ENCODE data around the gene IZUMO4.

The IZUMO4 gene, protein sequence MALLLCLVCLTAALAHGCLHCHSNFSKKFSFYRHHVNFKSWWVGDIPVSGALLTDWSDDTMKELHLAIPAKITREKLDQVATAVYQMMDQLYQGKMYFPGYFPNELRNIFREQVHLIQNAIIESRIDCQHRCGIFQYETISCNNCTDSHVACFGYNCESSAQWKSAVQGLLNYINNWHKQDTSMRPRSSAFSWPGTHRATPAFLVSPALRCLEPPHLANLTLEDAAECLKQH

DNA sequence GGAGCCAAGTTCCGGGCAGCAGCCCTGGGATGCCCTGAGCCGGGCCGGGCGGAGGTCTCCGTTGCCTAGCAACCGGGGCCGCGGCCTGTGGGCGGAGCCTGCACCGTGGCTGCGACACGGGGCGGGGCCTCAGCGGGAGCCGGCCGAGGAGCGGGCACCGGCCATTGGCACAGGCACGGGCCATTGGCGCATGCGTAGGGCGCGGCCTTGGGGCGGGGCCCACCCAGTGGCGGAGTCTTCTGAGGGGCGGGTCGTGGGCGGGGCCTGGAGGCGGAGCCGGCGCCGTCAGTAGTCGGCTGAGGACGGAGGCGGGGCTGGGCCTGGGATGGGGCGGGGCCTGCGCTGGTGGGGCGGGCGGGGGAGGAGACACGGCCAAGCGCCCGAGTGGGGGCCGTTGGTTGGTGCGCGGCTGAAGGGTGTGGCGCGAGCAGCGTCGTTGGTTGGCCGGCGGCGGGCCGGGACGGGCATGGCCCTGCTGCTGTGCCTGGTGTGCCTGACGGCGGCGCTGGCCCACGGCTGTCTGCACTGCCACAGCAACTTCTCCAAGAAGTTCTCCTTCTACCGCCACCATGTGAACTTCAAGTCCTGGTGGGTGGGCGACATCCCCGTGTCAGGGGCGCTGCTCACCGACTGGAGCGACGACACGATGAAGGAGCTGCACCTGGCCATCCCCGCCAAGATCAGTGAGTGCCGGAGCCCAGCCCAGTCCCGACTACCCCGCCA is at the start of gene IZUMO4:
TSS of gene IZUMO4 (plus strand) at position 436 of the 723 bp plus-strand sequence. CDS start at position 467, 31 bp downstream.
- TF ChIP-seq, protein P1, sequence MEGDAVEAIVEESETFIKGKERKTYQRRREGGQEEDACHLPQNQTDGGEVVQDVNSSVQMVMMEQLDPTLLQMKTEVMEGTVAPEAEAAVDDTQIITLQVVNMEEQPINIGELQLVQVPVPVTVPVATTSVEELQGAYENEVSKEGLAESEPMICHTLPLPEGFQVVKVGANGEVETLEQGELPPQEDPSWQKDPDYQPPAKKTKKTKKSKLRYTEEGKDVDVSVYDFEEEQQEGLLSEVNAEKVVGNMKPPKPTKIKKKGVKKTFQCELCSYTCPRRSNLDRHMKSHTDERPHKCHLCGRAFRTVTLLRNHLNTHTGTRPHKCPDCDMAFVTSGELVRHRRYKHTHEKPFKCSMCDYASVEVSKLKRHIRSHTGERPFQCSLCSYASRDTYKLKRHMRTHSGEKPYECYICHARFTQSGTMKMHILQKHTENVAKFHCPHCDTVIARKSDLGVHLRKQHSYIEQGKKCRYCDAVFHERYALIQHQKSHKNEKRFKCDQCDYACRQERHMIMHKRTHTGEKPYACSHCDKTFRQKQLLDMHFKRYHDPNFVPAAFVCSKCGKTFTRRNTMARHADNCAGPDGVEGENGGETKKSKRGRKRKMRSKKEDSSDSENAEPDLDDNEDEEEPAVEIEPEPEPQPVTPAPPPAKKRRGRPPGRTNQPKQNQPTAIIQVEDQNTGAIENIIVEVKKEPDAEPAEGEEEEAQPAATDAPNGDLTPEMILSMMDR (IDR thresholded peaks at IDR 0.05; ENCODE audit: insufficient read depth, low read length, poor library complexity, severe bottlenecking) = peak; percentile 46
- Histone ChIP-seq H3K4me3 (replicated peaks; ENCODE audit: low read depth, low read length) (peak within 1 kb of the TSS; percentile 87), H3K27me3 (replicated peaks; ENCODE audit: control insufficient read depth, insufficient read depth, low read length) (no peaks in the 10 kb centered on the region), H3K36me3 (ENCODE audit: control insufficient read depth, insufficient read depth, low read length) (peaks cover 11% of the 10 kb centered on the region)
- peak; percentile 96 for DNase-seq (ENCODE audit: extremely low read depth, insufficient read length)

DNA sequence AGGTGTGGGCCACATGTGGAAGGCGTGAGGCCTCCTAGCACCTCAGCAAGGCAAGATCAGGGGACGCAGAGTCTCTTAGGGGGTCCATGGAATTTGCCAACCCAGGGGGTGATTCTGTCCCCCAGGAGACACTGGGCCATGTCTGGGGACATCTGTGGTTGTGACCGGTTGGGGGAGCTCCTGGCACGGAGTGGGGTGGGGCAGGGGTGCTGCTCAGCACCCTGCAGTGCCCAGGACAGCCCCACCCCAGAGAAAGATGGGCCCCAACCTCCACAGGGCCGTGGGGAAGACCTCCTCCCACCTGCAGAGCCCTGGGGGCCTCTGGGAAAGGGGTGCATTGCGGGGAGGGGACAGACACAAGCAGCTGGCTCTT is 49.7 kb upstream of the IZUMO4 start:
- DNase-seq (ENCODE audit: extremely low read depth, insufficient read length) = peak; percentile 20
- peaks cover 49% of the 10 kb centered on the region for H3K36me3 ChIP-seq (ENCODE audit: control insufficient read depth, insufficient read depth, low read length)
- no peaks in the 10 kb centered on the region for H3K27me3 ChIP-seq (replicated peaks; ENCODE audit: control insufficient read depth, insufficient read depth, low read length)
- peak overlapping the region; percentile 98 for H3K4me3 ChIP-seq (replicated peaks; ENCODE audit: low read depth, low read length)
- TF ChIP-seq, protein P1 (IDR thresholded peaks at IDR 0.05; ENCODE audit: insufficient read depth, low read length, poor library complexity, severe bottlenecking) = peak; percentile 42

DNA sequence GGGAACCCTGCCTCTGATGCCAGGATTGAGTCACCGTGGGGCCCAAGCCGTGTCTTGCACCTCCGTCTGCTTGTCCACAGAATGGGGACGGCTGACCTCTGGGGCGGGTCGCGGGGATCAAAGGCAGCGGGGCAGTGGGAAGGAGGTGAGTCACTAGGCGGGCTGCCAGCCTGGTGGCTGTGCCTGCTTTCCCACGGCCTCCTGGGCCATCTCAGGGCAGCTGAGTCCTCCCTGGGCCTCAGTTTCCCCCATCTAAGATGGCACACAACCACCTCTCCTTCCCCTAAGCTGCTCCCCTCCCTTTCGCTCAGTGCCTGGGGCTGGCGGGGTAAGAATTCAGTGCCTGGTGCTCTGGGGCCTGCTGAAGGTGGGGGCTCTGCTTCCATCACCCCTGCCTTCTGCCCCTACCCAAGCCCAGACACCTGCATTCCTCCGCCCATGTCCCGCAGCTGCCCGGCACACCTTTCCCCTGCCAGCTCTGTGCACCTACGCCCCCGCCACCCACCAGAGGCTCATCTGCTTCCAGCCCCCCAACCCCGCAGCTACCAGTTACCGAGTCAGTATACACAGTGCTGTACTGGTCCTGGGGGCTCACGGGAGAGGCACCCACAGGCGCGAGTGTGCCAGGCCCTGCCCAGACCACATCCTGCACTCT is 49.1 kb upstream of the IZUMO4 start:
- Histone ChIP-seq H3K4me3 (replicated peaks; ENCODE audit: low read depth, low read length) (peak overlapping the region; percentile 98), H3K36me3 (ENCODE audit: control insufficient read depth, insufficient read depth, low read length) (peaks cover 46% of the 10 kb centered on the region), H3K27me3 (replicated peaks; ENCODE audit: control insufficient read depth, insufficient read depth, low read length) (no peaks in the 10 kb centered on the region)
- peak; percentile 22 for DNase-seq (ENCODE audit: extremely low read depth, insufficient read length)
- TF ChIP-seq, protein P1 (IDR thresholded peaks at IDR 0.05; ENCODE audit: insufficient read depth, low read length, poor library complexity, severe bottlenecking) = no peak

DNA sequence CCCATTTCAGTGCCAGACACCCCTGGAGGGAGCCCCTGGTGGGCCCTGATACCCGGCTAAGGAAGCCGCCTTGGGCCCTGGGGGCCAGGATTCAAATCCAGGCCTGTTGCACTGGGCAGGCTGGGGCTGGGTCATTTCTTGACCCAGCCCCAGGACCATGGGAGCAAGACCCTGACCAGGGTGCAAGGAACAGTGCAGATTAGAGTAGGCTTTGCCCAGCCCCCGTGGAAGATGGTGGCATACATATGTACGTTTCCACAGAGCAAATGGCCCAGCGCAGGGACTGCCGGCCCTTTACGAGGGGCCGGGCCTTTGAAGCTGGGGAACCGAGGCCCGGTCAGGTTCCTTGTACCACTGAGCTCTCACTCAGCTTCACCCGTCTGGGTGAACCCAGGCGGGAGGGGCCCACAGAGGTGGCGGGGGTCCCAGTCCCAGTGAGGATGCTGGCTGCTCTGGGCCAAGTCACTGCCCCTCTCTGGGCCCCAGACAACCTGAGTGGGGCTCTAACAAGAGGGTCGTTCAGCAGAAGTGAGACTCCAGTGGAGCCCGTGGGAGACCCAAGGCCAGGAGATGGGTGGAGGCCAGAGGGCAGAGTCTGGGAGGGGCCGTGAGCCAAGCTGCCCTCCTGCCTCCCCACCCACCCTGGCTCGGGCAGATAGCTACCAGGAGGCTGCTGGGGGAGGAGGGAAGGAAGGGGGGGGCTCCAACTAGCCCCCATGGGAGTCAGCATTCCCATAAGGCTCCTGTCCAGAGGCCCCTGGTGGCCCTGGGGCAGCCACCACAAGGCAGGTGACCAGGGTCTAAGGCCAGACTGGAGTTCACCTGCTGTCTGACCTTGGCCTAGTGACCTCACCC is 48.4 kb upstream of the IZUMO4 start:
- H3K4me3 ChIP-seq (replicated peaks; ENCODE audit: low read depth, low read length) = peak overlapping the region; percentile 98
- TF ChIP-seq, protein P1 (IDR thresholded peaks at IDR 0.05; ENCODE audit: insufficient read depth, low read length, poor library complexity, severe bottlenecking) = no peak
- DNase-seq (ENCODE audit: extremely low read depth, insufficient read length) = no peak
- H3K27me3 ChIP-seq (replicated peaks; ENCODE audit: control insufficient read depth, insufficient read depth, low read length) = no peaks in the 10 kb centered on the region
- peaks cover 40% of the 10 kb centered on the region for H3K36me3 ChIP-seq (ENCODE audit: control insufficient read depth, insufficient read depth, low read length)

DNA sequence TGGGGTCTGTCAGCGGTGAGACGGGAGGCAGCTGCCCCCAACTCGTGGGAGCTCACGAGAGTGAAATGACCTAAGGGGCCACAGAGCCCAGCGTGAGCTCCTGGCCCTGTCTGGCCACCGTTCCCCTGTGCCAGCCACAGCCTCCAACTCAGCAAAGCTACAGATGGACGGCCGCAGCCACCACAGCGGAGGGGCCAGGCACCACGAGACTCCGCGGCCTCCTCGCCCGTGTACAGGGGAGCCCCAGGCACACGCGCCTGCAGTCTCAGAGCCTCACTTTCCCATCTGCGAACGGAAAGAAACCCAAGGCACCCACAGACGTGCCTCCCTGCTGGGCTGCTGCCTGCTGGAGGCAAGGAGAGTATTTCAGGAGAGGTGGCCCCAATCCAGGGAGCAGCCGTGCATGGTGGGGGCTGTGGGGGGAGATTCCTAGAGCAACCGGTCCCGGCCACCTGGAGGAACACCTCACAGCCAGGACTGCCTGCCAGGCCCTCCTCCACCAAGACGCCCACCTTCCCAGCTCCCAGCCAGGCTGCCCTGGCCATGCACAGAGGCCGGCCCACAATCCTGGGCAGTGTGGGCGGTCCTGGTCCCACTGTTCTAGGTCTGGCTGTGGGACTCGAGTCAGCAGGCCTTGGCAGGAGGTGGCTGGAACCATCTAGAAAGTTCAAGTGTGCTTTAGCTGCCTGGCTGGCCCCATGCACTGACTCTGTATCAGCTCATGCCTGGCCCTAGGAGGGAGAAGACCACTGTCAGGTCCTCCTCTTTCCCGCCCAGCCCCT is 47.6 kb upstream of the IZUMO4 start:
- no peaks in the 10 kb centered on the region for H3K27me3 ChIP-seq (replicated peaks; ENCODE audit: control insufficient read depth, insufficient read depth, low read length)
- DNase-seq (ENCODE audit: extremely low read depth, insufficient read length) = peak; percentile 21
- peaks cover 38% of the 10 kb centered on the region for H3K36me3 ChIP-seq (ENCODE audit: control insufficient read depth, insufficient read depth, low read length)
- H3K4me3 ChIP-seq (replicated peaks; ENCODE audit: low read depth, low read length) = peak overlapping the region; percentile 98
- TF ChIP-seq, protein P1 (IDR thresholded peaks at IDR 0.05; ENCODE audit: insufficient read depth, low read length, poor library complexity, severe bottlenecking) = no peak

All from GM06990 (cell line).